ENCODE measurements around the gene VCL.
A peak's percentile ranks its signal among the peaks of the same experiment; 100 is the strongest.
"Not testable (repeated sequence)": the region's sequence is repeated elsewhere in the genome, so short reads cannot be mapped to it uniquely, and the experiment has no call there.

The VCL gene

DNA sequence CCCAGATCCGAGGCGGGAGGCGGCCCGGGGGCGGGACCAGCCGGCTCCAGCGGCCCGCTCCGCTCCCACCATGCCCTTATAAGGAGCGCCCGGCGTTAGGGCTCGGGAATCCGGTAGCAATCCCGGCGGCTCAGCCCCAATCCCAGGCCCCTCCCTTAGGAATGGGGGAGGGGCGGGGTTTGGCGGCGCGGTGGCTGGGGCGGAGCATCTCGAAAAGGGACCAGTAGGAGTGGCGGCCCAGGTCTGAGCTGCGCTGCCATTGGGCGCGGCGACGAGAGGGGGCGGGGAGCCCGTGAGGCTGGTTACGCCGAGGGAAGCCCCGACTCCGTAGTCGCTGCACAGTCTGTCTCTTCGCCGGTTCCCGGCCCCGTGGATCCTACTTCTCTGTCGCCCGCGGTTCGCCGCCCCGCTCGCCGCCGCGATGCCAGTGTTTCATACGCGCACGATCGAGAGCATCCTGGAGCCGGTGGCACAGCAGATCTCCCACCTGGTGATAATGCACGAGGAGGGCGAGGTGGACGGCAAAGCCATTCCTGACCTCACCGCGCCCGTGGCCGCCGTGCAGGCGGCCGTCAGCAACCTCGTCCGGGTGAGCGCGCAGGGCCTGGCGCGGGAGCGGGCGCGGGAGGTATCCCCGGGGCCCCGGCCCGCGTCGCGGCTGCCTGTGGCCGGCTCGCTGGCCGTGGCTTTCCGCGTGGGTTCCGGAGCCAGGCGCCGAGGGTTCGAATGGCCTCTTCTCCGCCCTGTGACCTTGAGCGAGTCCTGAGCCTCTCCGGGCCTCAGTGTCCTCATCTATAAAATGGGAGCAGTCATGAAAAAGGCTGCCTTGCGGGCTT lies at the start of gene VCL:
Gene VCL (plus strand): TSS at position 330 of the 836 bp plus-strand sequence. CDS start 92 bp downstream, at position 422.
- peak; percentile 98 for DNase-seq

DNA sequence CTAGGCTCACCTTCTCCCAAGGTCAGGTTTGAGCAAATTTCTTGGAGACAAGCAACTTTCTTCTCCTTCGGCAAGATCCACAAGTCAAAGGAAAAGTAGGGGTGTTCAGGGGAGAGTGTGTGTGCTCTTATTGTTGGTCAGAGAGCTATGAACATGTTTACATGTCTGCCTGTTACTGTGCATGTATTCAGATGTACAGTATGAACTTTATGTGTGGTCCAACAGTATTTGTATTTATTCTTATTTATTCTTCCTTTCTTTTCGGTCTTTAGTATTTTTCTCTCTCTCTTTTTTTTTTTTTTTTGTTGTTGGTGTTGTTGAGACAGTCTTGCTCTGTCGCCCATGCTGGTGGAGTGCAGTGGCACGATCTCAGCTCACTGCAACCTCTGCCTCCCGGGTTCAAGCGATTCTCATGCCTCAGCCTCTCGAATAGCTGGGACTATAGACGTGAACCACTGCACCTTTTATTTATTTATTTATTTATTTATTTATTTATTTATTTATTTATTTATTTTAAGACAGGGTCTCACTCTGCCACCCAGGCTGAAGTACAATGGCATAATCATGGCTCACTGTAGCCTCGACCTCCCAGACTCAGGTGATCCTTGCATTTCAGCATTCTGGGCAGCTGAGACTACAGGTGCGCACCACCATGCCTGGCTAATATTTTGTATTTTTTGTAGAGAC lies 48.8 kb upstream of the VCL start:
- DNase-seq = no peak

DNA sequence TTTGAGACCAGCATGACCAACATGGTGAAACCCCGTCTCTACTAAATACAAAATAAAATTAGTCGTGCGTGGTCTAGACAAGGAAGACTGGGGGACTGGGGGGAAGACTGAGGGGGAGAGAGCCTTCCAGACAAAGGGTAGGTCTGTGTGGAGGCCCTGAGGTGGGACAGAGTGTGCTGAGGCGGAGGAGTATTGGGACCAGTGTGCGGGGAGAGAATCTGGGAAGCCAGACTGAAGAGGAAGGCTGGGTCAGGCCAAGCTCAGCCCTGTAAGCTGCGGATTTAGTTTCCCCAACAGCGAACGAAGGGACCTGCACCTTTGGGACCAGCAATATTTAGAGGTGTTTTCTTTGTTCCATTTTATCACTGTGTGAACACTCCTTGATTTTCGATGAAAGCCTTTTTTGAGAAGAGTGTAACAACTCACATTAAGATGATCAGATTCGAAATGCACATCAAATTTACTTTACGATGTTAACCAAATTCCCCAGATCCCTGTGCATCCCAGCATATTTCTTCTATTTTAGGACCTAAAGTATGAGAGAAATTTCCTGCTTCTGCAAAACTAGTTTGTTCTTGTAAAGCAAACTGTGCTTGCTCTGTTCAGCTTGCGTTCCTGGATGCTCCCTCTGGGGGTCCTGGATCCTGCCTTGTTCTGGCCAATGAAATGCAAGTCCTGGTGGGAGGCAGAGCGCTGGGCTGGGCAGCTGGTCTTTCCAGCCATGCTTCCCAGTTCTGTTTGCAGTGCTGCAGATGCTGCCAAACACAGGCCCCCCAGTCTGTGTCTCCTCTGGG lies 47.6 kb upstream of the VCL start:
- DNase-seq = peak; percentile 20

DNA sequence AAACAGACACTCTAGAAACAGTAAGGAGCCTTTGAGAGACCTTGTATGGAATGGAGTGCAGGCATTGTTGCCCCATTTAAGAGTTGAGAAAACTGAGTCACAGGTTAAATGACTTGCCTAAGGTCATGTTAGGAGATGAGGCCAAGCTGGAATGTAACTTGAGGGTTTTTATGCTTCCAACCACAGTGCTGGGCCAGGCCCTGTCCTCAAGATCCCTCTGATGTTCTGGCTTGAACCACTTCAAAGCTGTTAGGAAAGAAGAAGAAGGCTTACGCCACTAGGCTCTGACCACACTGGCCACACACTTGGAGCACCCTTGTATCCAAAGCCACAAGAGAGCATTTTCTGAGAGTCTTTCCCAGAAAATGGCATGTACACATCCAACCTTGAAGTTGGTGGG lies 44.3 kb upstream of the VCL start:
- no peak for DNase-seq

DNA sequence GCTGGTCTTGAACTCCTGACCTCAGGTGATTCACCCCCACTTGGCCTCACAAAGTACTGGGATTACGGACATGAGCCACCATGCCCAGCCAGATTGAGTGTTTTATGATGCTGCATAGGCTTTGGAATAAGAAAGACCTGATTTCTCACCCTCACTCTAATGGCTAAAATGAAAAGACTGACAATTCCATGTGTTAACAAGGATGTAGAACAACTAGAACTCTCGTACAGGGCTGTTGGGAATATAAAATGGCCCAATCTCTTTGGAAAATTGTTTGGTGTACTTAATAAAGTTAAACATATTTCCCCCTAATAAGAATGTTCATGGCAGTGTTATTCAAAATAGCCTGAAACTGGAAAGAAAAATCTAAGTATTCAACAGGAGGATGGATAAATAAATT lies 43.2 kb upstream of the VCL start:
- no peak for DNase-seq

DNA sequence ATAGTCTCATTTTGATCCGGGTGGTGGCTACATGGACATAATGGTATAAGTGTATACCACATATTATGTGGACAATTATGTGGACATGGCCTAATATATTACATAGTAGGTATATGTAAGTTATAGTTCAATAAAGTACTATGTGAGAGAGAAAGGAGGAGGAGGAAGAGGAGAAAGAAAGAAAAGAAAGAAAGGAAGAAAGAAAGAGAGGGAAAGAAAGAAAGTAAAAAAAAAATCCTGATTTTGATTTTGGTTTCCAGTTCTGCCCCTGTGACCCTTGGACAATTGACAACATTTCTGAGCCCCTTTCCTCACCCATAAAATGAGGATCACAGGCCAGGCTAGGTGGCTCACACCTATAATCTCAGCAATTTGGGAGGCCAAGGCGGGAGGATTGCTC lies 42.2 kb upstream of the VCL start:
- no peak for DNase-seq

DNA sequence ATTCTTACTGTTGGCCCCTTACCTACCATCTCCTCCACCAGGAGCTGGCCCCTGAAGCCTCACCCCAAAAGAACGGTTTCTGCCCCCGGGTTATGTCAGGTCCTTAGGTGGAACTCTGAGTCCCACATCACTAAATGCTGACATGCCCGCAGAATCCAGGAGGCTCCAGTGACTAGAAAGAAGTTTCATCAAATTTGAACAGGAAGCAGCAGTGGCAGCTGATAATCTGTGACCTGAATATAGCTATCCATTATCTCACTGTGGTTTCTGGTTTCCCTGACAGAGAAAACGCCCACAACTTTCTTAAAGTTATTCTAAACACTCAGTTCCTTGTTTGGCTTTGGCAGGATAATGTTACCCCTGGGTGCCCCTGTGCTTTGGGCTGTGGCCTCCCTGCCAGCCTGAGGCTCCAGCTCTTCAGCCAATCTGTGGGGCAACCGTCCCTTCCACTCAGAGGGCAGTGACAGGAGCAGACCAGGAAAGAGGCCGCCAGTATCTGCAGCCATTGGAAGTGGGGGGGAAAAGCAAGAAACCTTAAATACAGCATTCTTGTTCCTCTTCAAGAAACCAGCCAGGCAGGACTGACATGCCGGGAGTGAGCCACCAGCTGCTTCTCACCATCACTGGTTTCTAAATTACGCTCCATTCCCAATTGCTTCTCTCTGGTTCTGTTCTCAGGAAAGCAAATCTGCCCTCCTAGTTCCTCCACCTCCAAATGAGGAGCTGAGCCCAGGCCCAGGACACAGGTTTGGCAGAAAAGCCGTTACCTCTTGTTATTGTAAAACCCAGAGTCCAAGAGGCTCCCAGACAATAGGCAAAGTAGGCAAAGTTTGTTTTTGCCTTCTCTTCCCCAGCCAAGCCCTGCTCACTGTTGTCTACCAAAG lies 41.2 kb upstream of the VCL start:
- no peak for DNase-seq

DNA sequence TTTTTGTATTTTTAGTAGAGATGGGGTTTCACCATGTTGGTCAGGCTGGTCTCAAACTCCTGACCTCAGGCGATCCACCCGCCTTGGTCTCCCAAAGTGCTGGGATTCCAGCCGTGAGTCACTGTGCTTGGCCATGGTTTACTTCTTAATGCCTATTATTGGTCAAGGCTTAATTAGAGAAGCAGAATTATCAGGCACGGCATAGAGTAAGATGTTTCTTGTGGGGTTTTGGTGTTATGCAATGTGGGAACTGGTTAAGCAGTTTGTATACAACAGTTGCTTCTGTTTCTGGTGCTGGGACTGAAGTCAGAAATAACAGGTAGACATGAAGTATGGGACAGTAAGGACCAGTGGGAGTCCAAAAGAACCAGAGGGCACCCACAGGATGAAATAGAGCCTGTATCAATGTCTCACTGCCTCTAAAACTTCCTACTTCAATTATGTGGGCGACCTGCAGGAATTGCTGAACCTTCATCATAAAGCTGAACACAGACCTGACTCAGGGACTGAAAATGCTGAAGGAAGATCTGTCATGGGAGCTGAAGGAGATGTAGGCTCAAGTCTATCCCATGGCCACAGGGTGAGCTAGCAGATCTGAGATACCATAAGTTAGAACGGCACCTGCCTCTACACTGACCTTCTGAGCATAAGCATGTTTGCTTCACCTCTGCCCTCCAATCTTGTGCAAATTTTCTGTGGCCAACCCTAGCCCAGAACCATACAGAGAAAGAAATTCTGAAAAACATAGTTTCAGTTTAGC lies 38.3 kb upstream of the VCL start:
- DNase-seq = no peak

DNA sequence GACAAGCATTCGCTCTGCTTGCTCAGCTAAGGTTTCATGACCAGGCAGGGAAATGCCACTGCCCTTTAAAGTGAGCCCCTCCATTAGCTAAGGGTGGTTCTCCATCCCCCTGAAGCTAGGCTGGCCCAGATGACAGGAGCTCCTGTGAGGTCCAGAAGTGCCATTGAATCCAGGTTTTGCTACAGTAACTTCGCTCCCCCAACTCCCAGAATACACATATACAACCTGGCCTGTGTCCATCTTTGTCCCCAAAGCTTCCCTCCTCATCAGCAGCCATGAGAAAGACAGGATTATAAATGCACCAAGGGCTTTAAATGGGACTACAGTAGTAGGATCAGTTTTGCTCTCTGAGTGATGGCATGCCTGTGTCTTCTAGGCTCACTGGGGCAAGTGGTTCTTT lies 35.5 kb upstream of the VCL start:
- no peak for DNase-seq

DNA sequence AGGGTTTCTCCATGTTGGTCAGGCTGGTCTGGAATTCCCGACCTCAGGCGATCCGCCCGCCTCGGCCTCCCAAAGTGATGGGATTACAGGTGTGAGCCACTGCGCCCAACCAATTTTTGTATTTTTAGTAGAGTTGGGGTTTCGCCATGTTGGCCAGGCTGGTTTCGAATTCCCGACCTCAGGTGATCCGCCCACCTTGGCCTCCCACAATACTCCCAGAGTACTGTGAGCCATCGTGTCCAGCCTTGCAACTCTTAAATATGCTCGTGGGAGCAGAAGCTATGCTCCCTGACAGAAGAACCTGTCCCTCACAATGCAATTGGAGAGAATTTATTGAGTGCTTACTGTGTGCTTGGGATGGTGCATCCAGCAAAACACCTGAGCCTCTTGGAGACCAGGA lies 34.4 kb upstream of the VCL start:
- not testable (repeated sequence) for DNase-seq

DNA sequence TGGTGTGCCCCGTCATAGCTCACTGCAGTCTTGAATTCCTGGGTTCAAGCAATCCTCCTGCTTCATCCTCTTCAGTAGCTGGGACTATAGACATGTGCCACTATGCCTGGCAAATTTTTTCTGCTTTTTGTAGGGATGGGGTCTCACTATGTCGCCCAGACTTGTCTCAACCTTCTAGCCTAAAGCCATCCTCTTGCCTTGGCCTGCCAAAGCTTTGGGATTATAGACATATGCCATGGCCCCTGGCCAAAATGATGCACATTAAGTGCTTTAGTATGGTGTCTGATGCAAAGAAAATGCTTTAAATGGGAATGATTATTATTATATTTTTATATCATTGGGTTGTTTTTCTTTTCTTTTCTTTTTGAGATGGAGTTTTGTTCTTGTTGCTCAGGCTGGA lies 33.2 kb upstream of the VCL start:
- no peak for DNase-seq

DNA sequence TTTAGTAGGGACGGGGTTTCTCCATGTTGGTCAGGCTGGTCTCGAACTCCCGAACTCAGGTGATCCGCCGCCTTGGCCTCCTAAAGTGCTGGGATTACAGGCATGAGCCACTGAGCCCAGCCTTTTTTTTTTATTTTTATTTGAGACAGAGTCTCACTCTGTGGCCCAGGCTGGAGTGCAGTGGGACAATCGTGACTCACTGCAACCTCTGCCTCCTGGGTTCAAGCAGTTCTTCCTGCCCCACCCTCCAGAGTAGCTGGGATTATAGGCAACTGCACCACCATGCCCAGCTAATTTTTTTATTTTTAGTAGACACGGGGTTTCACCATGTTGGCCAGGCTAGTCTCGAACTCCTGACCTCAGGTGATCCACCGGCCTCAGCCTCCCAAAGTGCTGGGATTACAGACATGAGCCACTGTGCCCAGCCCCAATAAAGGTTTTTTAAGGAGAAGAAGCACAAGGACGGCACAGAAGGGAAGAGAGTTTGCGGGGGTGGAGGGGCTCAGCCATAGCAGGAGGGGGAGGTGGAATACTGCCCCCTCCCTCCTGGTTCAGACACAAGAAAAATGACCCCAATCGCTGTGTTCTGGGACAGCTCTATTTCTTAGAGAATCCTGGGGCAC lies 32.5 kb upstream of the VCL start:
- DNase-seq = not testable (repeated sequence)

DNA sequence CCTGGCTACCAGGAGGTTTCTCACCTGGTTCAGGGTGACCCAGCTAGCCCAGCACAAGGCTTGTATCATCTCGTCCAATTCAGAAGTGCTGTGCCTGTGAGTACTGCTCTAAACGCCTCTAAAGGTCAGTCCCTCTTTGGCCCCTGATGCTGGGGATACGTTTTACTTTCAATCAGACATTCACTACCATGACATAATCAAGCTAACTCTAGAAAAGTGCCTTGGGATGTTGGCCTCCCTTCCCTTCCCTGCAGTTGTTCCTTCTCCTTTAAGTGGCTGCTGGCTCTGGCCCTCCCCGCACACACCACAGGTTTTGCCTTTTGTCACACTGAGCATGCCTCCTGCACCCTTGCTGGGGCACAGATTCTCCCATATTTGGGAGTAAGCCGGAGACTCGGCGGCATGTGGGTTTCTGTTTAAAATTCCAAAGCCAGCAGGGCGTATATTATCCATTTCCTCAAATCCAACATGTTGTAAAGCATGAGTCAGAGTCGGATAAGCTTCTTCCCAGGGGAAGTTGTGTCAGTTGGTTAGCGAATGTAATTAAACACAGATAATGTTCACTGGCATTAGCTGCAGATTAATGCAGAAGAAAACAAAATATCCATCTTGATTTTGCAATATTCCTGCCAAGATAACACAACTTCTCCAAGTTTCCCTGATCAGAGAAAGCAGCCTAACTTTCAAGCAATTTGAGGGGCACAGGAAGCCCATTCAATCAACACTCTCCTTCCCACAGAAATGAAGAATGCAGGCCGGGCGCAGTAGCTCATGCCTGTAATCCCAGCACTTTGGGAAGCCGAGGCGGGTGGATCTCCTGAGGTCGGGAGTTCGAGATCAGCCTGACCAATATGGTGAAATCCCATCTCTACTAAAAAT lies 31.8 kb upstream of the VCL start:
- DNase-seq = peak; percentile 84

DNA sequence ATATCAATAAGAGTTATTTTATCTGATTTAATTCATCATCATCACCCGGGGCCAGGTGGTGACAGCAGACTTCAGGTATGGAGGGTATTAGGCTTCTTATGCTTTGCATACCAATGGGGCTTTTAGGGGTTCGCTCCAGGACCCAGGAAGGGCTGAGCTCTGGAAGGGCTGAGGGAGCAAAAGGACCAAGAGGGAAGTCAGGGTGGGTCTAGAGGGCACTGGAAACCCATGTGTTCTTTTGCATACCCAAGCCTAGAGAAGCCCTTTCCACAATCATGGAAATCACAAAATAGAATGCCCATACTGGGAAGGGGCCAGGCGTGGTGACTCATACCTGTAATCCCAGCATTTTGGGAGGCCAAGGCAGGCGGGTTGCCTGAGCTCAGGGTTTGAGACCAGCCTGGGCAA lies 30.9 kb upstream of the VCL start:
- no peak for DNase-seq

DNA sequence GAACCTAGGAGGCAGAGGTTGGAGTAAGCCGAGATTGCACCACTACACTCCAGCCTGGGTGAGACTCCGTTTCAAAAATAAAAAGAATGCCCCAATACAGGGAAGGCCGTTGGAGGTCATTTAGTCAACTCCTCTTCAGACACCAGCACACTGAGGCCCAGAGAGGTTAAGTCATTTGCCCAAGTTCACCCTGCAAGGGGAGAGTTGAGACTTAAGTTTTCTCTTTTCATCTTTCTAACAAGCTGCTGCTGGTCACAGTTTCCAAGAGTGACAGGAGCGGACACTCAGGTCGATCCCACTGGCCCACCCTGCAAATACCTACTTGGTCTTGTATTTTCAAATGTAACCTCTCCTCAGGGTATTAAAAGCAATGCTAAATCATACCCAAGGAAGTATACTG lies 30.4 kb upstream of the VCL start:
- DNase-seq = no peak

DNA sequence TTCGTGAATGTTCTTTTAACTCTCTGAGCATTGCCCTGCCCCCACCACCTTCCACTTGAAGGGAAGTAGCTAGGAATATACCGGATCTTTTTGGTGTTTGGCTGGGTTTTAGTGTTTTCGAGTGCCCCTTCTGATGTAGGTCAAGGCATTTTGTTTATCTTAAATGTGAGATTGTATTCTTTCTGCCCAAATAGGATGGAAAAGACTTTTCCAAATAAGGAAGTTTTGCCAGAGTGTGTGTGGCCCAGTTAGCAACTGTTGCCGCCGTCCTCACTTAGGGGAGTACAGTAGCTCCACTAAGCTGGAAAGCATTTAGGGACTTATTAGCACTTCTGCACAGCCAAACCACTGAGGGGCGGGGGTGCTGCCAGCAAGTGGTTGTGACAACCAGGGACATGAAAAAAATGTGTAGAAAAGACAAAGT lies 29.8 kb upstream of the VCL start:
- DNase-seq = no peak

DNA sequence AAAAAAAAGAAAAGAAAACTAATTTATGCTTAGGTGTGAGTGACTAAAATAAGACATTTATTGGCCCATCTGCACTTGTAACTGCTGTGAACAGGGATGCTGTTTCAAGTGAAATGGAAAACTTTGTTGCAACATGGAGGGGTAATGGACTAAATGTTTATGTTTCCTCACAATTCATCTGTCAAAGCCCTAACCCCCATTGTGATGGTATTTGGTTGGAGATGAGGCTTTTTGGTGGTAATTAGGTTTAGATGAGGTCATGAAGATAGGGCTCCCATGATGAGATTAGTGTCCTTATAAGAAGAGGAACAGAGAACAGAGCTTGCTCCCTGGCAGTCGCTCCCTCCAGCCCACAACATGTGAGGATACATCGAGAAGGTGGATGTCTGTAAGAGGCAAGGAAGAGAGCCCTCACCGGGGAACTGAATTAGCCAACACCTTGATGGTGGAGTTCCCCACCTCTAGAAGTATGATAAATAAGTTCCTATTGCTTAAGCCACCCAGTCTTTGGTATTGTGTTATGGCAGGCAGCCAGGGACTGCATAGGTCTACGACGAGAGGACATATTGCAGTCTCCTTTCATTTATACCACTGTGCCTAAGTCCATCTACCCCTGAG lies 28.6 kb upstream of the VCL start:
- DNase-seq = no peak

DNA sequence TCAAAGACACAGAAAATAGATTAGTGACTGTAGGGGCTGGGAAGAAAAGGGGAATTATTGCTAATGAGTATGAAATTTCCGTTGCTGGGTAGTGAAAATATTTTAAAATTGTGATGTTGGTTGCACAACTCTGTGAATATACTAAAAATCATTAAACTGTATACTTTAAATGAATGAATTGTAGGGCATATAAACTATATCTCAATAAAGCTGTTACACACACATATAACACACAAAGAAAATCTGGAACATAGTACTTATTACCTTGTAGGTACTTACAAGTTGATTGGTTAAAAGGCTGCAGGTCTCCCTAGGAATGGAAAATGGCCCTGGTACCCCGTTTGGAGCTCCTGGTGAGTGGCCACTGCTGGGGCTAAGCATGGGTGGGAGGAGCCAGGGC lies 27.1 kb upstream of the VCL start:
- DNase-seq = no peak

DNA sequence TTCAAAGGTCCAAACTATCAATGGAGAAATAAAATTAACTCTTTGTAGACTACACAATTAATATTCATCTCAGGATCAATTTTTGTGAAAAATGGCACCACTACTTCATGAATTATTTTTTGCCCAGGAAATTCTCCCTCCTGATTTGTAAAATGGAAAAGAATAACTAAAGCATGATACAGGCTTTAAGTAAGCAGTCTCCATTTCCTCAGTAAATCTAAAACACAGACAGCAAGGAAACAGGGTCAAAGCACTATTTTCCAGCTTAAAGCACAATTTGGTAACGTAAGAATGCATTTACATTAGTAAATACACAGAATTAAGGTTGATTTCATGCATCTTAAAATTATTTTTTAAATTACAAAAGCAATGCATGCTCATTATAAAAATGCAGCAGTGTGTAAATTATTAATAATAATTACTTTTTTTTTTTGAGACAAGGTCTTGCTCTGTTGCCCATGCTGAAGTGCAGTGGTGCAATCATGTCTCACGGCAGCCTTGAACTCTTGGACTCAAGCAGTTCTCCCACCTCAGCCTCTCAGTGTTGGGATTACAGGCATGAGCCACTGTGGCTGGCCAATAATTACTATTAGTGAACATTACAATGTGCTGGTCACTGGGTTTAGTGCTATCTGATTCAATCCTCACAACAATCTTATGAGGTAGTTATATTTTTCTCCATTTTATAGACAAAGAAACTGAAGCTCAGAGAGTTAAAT lies 26.1 kb upstream of the VCL start:
- no peak for DNase-seq
